ENCODE results near the gene NPHS1. TPM values are rescaled to one million over a fixed set of nuclear protein-coding genes. Genes with fewer than 3 reads are reported as not detected.
A peak's percentile ranks its signal among the peaks of the same experiment; 100 is the strongest.

NPHS1 gene
- total RNA-seq, 1 experiment from 2014 or later, result not detected

- POLR2A ChIA-PET (ENCODE audit: unreplicated experiment), result no interaction called here
- Histone ChIP-seq H3K27me3 (ENCODE audit: low read length) (no peaks in the 10 kb centered on the region), H3F3A (ENCODE audit: low read length, unreplicated experiment) (no peaks in the 10 kb centered on the region), H3K27ac (ENCODE audit: low read length) (no peak overlapping the region), H4K20me1 (ENCODE audit: low read length) (no peaks in the 10 kb centered on the region), H3K9ac (ENCODE audit: low read length) (no peak overlapping the region), H3K4me1 (ENCODE audit: insufficient read depth, low read length) (no peaks in the 10 kb centered on the region; the same call in 1 of the 2 replicates), H3K4me2 (ENCODE audit: low read length) (no peak overlapping the region), H3K9me2 (replicated peaks; ENCODE audit: low read length) (no peaks in the 10 kb centered on the region), H3K79me2 (ENCODE audit: low read length) (no peaks in the 10 kb centered on the region), H3K9me3 (ENCODE audit: low read length) (no peaks in the 10 kb centered on the region), H2AFZ (ENCODE audit: low read length) (no peak overlapping the region), H3K4me3 (ENCODE audit: low read length) (no peak overlapping the region), H3K36me3 (ENCODE audit: low read depth, low read length) (peaks cover 3% of the 10 kb centered on the region; the same call in 1 of the 2 replicates)
- CTCF ChIA-PET, result no interaction called here
- no peak for ATAC-seq
- intact Hi-C loops (cut with micrococcal nuclease), result no loop called here
- BruUV-seq (replicated peaks), result no TSS peak
- no peak for TF ChIP-seq CTCF (conservative IDR thresholded peaks at IDR 0.05; ENCODE audit: low read depth, low read length)
- no peak for TF ChIP-seq EZH2phosphoT487 (IDR thresholded peaks at IDR 0.05; ENCODE audit: borderline replicate concordance, low read length)
- TF ChIP-seq EZH2 (IDR thresholded peaks at IDR 0.05; ENCODE audit: low read length, unreplicated experiment), result no peak
- DNase-seq, result no peak
Observed at GRCh38 chr19:35883882-35884281, 31.6 kb upstream of the NPHS1 start.

GRCh38 chr19:35882114-35882832, 30.0 kb upstream of the NPHS1 start:
- ATAC-seq (peak; percentile 49), DNase-seq (peak; percentile 71)
- H4K20me1 ChIP-seq (ENCODE audit: low read length), result no peaks in the 10 kb centered on the region
- no peak overlapping the region for H2AFZ ChIP-seq (ENCODE audit: low read length)
- H3K9me3 ChIP-seq (ENCODE audit: low read length), result no peaks in the 10 kb centered on the region
- ChIA-PET POLR2A (ENCODE audit: unreplicated experiment) (interaction anchor here (0.6 kb wide), 1 partner anchor 50 kb away, joined by 4 read pairs; no protein-coding TSS in a partner anchor), CTCF (interaction anchor here (1.0 to 1.1 kb wide), 3 partner anchors 49 to 54 kb away, joined by 3 to 7 read pairs (median 6); no protein-coding TSS in a partner anchor)
- BruUV-seq (replicated peaks), result no TSS peak
- H3K4me3 ChIP-seq (ENCODE audit: low read length), result no peak overlapping the region
- H3K4me2 ChIP-seq (ENCODE audit: low read length), result no peak overlapping the region
- no peaks in the 10 kb centered on the region for H3F3A ChIP-seq (ENCODE audit: low read length, unreplicated experiment)
- no peaks in the 10 kb centered on the region for H3K79me2 ChIP-seq (ENCODE audit: low read length)
- TF ChIP-seq EZH2phosphoT487 (IDR thresholded peaks at IDR 0.05; ENCODE audit: borderline replicate concordance, low read length) (no peak), CTCF (conservative IDR thresholded peaks at IDR 0.05; ENCODE audit: low read depth, low read length) (peak; percentile 46; the same call in 1 of the 2 replicates)
- H3K27me3 ChIP-seq (ENCODE audit: low read length), result no peaks in the 10 kb centered on the region
- no peaks in the 10 kb centered on the region for H3K9me2 ChIP-seq (replicated peaks; ENCODE audit: low read length)
- no peak overlapping the region for H3K9ac ChIP-seq (ENCODE audit: low read length)
- no peak overlapping the region for H3K27ac ChIP-seq (ENCODE audit: low read length)
- H3K36me3 ChIP-seq (ENCODE audit: low read depth, low read length), result no peaks in the 10 kb centered on the region
- intact Hi-C loops (cut with micrococcal nuclease), result loop anchor here (1.0 kb wide), 2 partner anchors 35 to 49 kb away; no protein-coding TSS in a partner anchor
- no peaks in the 10 kb centered on the region; the same call in 1 of the 2 replicates for H3K4me1 ChIP-seq (ENCODE audit: insufficient read depth, low read length)

GRCh38 chr19:35879770-35880317, 27.5 kb upstream of the NPHS1 start:
- intact Hi-C loops (cut with micrococcal nuclease), result no loop called here
- CTCF ChIA-PET, result interaction anchor here (0.5 to 1.0 kb wide), 2 partner anchors 51 to 60 kb away, joined by 3 to 4 read pairs; no protein-coding TSS in a partner anchor
- no peaks in the 10 kb centered on the region for H3K9me2 ChIP-seq (replicated peaks; ENCODE audit: low read length)
- peak; percentile 98 for ATAC-seq
- BruUV-seq (replicated peaks), result no TSS peak
- H3F3A ChIP-seq (ENCODE audit: low read length, unreplicated experiment), result no peaks in the 10 kb centered on the region
- H3K36me3 ChIP-seq (ENCODE audit: low read depth, low read length), result no peaks in the 10 kb centered on the region
- no peak overlapping the region for H3K27ac ChIP-seq (ENCODE audit: low read length)
- H2AFZ ChIP-seq (ENCODE audit: low read length), result no peak overlapping the region
- H3K9ac ChIP-seq (ENCODE audit: low read length), result no peak overlapping the region
- TF ChIP-seq EZH2 (IDR thresholded peaks at IDR 0.05; ENCODE audit: low read length, unreplicated experiment) (no peak), EZH2phosphoT487 (IDR thresholded peaks at IDR 0.05; ENCODE audit: borderline replicate concordance, low read length) (no peak), CTCF (conservative IDR thresholded peaks at IDR 0.05; ENCODE audit: low read depth, low read length) (no peak)
- peak; percentile 87 for DNase-seq
- no peaks in the 10 kb centered on the region for H3K9me3 ChIP-seq (ENCODE audit: low read length)
- H3K79me2 ChIP-seq (ENCODE audit: low read length), result no peaks in the 10 kb centered on the region
- H3K4me2 ChIP-seq (ENCODE audit: low read length), result peak overlapping the region; percentile 1; the same call in 1 of the 2 replicates
- H3K4me3 ChIP-seq (ENCODE audit: low read length), result no peak overlapping the region
- H3K4me1 ChIP-seq (ENCODE audit: insufficient read depth, low read length), result no peaks in the 10 kb centered on the region; the same call in 1 of the 2 replicates
- no peaks in the 10 kb centered on the region for H4K20me1 ChIP-seq (ENCODE audit: low read length)
- POLR2A ChIA-PET (ENCODE audit: unreplicated experiment), result no interaction called here
- no peaks in the 10 kb centered on the region for H3K27me3 ChIP-seq (ENCODE audit: low read length)

Data from PC-3 (cell line).